Measurements from ENCODE around the gene SLC7A10. TPM values are rescaled to one million over a fixed set of nuclear protein-coding genes. Genes with fewer than 3 reads are reported as not detected.

Gene SLC7A10
- total and polyA plus RNA-seq, 8 donors, result 0.50 to 1.2 (median 0.96) TPM; not detected in 1

DNA sequence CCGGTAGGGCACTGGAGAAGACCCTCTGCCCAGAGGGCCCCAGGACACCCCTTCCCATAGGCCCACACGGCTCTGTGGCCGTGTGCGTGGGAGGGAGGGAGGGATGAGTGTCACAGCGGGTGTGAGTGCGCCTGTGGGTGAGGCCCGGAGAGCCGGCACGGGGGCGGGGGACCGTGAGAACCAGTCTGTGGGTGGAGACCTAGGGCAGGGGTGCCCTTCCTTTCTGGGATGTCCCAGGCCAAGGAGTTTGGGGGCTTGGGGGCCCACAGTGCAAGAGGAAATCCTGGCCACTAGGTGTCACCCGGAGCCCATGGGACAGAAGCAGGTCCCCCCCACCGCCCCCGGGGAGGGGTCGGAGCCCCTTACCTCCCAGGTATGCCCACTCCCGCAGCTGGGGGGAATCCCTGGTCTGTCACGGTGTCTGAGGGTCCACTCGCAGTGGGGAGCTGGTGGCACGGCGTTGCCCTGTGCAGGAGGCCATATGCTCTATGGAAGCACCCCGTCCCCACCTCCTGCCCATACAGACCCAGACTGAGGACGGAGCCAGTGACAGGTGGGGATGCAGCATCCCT lies 16.0 kb upstream of the SLC7A10 start:
- intact Hi-C loops (cut with DNase I), result loop anchor here in 1 of 2 donors (2.0 kb wide), 1 partner anchor 165 kb away; no protein-coding TSS in a partner anchor

DNA sequence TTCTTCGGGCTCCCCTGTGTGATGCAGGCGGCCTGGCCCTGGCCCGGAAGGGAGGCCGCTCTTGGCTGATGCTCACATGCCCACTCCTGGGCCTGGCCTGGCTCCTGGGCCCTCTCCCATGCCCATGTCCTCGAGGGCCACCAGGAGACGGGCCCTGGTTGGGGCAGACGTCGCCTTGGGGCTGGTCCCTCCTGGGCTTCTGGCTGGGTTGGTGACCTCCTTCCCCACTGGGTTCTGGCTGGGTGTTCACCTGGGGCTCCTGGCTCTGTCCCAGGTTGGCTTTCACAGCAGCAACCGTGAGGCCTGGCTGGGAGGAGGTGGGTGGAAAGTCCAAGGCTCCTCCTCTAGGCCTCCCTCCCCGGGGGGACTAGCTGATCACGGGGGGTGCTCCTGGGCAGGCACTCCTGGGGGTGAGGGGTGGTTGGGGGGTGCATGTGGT lies 15.5 kb upstream of the SLC7A10 start:
- TF ChIP-seq, protein P1, sequence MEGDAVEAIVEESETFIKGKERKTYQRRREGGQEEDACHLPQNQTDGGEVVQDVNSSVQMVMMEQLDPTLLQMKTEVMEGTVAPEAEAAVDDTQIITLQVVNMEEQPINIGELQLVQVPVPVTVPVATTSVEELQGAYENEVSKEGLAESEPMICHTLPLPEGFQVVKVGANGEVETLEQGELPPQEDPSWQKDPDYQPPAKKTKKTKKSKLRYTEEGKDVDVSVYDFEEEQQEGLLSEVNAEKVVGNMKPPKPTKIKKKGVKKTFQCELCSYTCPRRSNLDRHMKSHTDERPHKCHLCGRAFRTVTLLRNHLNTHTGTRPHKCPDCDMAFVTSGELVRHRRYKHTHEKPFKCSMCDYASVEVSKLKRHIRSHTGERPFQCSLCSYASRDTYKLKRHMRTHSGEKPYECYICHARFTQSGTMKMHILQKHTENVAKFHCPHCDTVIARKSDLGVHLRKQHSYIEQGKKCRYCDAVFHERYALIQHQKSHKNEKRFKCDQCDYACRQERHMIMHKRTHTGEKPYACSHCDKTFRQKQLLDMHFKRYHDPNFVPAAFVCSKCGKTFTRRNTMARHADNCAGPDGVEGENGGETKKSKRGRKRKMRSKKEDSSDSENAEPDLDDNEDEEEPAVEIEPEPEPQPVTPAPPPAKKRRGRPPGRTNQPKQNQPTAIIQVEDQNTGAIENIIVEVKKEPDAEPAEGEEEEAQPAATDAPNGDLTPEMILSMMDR (IDR thresholded peaks at IDR 0.05), result no peak
- intact Hi-C loops (cut with DNase I), result no loop called here
- Histone ChIP-seq H3K36me3 (no peaks in the 10 kb centered on the region), H3K27ac (no peak overlapping the region), H3K4me1 (peaks cover 0 to 9% of the 10 kb centered on the region in 2 donors), H3K4me3 (no peak overlapping the region), H3K27me3 (peaks cover 0 to 30% of the 10 kb centered on the region in 2 donors), H3K9me3 (peaks cover 0 to 11% of the 10 kb centered on the region in 2 donors)
- ATAC-seq (peak; percentile 6), DNase-seq (peak in 1 of 4 donors; percentile 54)

More for the DNA sequence above, 16.0 kb upstream of the SLC7A10 start:
- DNase-seq, result peak in 1 of 4 donors; percentile 76
- peaks cover 0 to 30% of the 10 kb centered on the region in 2 donors for H3K27me3 ChIP-seq
- TF ChIP-seq, protein P1 (IDR thresholded peaks at IDR 0.05), result peak; percentile 66 to 73
- no peak overlapping the region for H3K4me3 ChIP-seq
- H3K36me3 ChIP-seq, result no peaks in the 10 kb centered on the region
- no peak overlapping the region for H3K27ac ChIP-seq
- ATAC-seq, result peak; percentile 79
- H3K9me3 ChIP-seq, result peaks cover 0 to 12% of the 10 kb centered on the region in 2 donors
- peaks cover 0 to 9% of the 10 kb centered on the region in 2 donors for H3K4me1 ChIP-seq

DNA sequence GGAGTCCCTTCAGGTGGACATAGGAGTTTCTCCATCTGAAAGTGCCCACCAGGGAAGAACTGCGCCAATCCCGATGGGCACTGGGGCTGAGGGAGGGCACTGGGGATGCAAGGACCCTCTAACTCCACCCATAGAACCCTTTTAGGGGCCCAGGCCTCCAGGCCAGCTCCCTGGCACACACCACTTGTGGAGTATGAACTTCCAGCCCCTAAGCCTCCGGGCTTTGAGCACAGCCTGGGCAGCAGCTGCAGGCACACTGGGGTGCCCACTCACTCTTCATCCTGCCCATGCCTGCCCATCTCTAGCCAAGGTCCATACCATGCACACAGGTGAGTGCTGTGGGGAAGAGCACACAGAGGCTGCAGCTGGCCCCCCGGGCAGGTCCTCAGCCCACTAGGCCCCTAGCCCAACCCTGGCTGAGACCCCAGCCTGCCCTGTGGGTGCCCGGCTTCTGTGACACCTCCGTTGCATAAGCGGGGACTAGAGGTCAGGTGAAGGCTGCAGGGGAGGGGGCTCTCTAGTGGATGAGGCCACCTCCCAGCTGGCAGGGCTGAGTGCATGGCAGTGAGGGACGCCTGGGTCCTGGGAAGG lies 14.6 kb upstream of the SLC7A10 start:
- TF ChIP-seq, protein P1 (IDR thresholded peaks at IDR 0.05), result no peak
- DNase-seq (peak in 1 of 4 donors; percentile 47), ATAC-seq (no peak)
- Histone ChIP-seq H3K27me3 (peaks cover 0 to 30% of the 10 kb centered on the region in 2 donors), H3K9me3 (peaks cover 0 to 2% of the 10 kb centered on the region in 2 donors), H3K4me1 (peaks cover 0 to 11% of the 10 kb centered on the region in 2 donors), H3K27ac (no peak overlapping the region), H3K4me3 (no peak overlapping the region), H3K36me3 (no peaks in the 10 kb centered on the region)
- intact Hi-C loops (cut with DNase I), result no loop called here

DNA sequence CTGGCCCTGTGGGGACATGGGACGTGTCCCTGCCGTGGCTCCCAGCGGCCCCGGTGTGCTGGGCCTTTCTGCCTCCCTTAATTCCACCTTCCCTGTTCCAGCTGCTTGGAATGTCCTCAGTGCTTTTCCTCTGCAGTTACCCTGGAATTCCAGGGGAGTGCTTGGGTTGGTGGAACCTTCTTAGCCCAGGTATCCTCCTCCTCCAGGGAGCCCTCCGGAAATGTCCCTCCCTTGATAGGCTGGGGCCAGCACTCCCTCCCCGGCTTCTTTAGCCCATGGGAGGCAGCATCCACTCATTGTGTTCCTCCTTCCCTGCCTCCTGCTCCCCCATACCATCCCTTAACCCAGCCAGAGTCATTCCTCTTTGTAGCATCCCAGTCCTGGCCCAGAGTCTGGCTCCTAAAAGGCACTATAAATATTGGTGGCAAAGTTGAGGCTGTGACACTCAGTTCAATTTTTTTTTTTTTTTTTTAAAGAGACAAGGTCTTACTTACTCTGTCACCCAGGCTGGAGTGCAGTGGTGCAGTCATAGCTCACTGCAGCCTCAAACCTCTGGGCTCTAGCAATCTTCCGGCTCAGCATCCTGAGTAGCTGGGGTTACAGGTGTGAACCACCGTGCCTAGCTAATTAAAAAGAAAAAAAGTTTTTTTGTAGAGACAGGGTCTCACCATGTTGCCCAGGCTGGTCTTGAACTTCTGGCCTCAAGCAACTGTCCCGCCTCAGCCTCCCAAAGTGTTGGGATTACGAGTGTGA lies 13.7 kb upstream of the SLC7A10 start:
- Histone ChIP-seq H3K27me3 (peaks cover 0 to 37% of the 10 kb centered on the region in 2 donors), H3K9me3 (no peaks in the 10 kb centered on the region), H3K4me1 (peaks cover 0 to 16% of the 10 kb centered on the region in 2 donors), H3K4me3 (no peak overlapping the region), H3K36me3 (no peaks in the 10 kb centered on the region), H3K27ac (no peak overlapping the region)
- peak in 1 of 4 donors; percentile 45 for DNase-seq
- TF ChIP-seq, protein P1 (IDR thresholded peaks at IDR 0.05), result no peak
- intact Hi-C loops (cut with DNase I), result loop anchor here in 1 of 2 donors (5.0 kb wide), 1 partner anchor 533 kb away; no protein-coding TSS in a partner anchor
- ATAC-seq, result no peak
